DMS 273 (cell line): ENCODE results near the gene WBP1L.

Source experiments
- DNase-seq: peaks from one replicate; lab custom pipeline; 2025; ENCODE audit not compliant: unreplicated experiment; lab: John Stamatoyannopoulos, UW

The WBP1L gene

GRCh38 chr10:102777711-102778453, 34.1 kb downstream of the WBP1L start:
- DNase-seq: no peak

DNA sequence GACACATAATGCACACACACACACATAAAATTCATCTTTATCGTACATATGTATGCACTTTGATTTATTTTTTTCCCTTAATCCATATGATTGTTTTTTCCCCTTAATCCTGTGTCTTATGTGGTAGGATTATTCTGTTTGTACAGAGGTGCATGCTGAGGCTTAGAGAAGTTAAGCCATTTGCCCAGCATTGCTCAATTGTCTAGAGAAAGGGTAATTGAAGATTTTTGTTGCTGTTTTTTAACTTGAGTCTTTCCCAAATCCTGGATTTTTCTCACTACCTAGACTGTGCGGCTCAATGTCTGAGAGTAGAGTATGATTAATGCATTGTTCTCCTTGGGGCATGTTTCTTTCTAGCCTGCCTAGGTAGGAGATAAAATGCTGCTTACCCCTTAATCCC, 35.0 kb downstream of the WBP1L start:
- DNase-seq: no peak

DNA sequence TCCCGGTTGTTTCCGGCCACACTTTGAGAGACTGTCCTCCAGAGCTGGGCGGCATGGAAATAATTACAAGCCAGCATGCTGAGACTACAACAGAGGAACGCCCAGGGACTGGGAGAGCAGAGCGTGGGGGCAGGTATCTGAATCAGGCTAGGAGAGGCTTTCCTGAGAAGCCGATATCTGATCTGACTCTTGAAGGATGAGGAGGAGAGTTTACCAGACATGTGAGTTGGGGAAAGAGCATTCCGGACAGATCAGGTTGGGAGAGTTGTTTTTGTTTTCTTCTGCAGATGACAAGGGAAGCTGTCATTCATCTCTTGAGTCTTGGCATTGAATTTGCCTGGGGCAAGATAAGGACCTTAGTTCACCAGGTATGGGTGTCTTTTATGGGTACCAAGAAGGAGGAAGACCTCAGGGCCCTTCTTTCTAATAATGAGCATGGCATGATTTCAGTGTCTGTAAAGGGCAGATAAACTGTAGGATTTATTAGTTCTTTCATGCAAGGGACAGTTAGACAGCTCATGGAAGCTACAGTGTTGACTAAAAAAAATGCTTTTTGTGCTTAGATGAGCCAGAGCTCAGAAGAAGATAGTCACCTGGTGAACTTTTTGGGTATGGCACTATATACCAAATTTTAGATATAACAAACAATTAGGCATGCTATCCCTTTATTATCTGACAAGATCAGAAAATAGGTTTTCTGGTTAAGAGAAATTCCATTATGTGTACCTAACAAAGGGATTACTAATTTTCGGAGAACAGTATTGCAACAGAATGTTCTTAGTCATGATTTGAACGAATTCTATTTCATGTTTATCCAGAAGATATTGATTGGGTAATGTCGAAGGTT, 36.2 kb downstream of the WBP1L start:
- DNase-seq: no peak

DNA sequence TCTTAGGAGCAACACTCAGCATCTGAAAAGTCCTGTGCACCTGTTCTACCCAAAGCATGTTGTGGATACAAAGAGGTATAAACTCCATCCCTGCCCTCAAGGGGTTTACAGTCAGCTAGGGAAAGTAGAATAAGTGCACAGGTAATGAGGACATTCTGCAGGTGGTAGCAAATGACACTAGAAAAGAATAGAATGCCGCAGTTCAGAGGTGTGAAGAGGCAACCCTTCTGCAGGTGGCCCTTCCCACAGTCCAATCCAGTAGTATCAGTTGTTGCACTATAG, 36.7 kb downstream of the WBP1L start:
- DNase-seq: no peak

GRCh38 chr10:102781090-102781920, 37.6 kb downstream of the WBP1L start:
- DNase-seq: no peak

GRCh38 chr10:102781921-102782557, 38.3 kb downstream of the WBP1L start:
- no peak for DNase-seq

- DNase-seq: no peak
These were observed 39.2 kb downstream of the WBP1L start for GRCh38 chr10:102782673-102783551.

- DNase-seq: no peak
These were observed 39.8 kb downstream of the WBP1L start for GRCh38 chr10:102783568-102783967.

GRCh38 chr10:102785818-102786217, 42.1 kb downstream of the WBP1L start:
- DNase-seq: no peak

GRCh38 chr10:102791754-102792395, 48.1 kb downstream of the WBP1L start:
- no peak for DNase-seq

DNA sequence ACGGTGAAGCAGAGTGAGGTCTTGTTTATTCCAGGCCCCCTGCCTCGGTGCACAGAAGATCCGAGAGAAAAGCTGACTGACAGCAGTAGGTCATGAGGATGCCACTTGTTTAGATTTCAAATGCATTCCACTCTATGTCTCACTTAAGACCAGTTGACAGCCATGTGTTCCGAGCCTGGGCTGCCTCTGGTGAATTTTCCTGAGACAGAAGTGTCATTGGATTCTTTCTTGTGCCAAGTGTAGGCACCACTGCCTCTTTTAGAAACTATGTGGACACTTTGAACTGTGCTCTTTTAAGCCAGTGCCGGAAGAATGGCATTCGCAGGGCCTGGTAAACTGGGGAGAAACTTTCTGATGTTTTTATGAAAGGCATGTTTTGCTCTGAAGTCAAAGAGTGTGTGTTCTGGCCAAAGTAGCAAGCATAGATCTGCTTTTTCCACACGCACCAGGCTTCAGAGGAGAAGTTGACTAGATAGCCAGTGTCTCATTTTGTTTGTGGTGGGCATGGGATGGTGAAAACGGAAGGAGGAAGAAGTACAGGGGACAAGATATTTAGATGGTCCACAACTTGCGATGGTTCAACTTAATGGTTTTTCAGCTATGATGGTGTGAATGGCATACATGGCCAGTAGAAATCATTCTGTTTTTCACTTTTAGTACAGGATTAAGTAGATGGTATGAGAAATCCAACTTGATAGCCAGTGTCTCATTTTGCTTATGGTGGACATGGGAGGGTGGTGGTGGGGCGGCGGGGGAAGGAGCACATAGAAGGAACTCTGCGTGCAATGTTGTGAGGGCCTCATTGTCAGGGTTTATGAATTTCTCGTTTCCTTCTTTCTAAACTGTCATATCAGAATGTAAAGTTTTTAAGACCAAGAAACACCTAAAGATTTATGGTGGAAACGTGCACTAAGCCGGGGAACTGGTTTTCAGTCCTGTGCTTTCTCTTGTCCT, 52.0 kb downstream of the WBP1L start:
- no peak for DNase-seq

GRCh38 chr10:102796407-102797176, 52.8 kb downstream of the WBP1L start:
- DNase-seq: no peak

GRCh38 chr10:102799691-102800471, 56.1 kb downstream of the WBP1L start:
- DNase-seq: no peak

GRCh38 chr10:102800611-102801335, 57.0 kb downstream of the WBP1L start:
- no peak for DNase-seq

DNA sequence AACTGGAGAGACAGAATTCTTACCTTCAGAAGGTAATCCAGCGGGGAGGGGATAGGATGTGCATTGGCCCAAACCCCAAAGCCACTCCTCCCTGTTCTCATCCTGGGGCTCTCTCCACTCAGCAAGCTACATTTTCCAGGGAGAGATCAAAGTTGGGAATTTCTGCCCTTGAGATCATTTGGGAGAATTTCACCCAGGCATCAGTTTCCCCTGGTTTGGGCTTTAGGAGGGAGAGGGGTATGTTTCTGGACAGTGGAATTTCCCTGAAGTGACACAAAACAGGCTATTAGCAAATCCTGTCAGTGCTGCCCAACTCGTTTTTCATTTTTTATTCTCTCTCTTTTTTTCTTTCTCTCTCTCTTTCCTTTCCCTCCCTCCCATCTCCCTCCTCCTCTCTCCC, 57.7 kb downstream of the WBP1L start:
- no peak for DNase-seq

DNA sequence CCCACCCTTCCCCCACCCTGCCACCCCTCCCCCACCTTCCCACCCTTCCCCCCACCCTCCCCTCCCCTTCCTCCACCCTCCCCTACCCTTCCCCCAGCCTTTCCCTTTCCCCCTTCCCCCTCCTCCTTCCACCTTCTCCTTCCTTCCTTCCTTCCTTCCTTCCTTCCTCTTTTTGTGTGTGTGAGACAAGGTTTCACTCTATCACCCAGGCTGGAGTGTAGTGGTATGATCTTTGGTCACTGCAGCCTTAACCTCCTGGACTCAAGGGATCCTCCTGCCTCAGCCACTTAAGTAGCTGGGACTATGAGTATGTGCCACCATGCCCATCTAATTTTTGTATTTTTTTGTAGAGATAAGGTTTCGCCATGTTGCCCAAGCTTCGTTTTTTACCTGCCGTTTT, 58.2 kb downstream of the WBP1L start:
- no peak for DNase-seq
